ENCODE measurements around the gene SAMSN1. TPM values are rescaled to one million over a fixed set of nuclear protein-coding genes. Genes with fewer than 3 reads are reported as not detected.

The SAMSN1 gene
- total RNA-seq, 1 experiment from 2014 or later: 0.44 TPM

DNA sequence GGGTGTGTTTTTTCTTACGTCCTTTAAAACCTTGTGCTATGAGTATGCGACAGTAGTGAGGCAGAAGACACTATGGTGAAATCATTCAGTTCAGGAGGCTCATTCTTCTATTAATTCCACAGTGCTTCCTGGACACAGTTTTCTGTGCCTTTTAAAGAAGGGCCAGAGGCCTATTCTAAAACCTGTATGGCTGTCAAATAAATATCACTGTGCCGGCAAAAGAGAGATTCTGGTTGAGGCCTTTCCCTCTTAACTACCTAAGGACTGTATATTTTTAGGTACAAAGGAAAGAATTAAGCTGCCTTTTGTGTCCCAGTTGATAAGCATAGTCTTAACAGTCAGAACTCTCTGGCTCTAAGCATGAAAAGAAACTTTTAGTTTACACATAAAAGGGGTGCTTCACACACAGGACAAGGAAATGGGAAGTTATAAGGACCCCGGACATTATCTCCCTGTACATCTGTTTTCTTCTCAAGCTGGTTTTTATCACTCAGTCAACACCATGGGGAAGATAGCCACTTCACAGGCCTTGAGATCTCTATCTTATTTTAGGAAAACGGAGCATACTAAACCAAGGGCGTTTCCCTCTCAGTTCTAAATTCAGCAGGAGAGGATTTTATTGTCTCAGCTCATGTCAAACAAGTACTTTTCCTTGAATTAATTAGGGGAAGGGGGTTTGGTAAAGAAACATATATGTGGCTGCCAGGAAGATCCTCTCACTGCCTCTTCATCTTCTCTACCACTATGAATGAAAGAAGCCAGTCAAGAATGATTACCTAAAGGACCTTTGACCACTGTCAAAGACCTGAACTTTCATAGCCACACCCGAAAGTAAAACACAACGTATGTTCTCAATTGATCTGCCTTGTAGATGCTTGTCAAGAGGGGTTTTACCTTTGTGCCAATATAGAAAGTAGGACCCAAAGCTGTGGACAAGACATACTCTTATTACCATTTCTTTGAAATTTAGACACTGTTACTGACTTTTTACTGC lies 91.8 kb downstream of the SAMSN1 start:
- DNase-seq (ENCODE audit: low read depth, low spot score) (no peak), ATAC-seq (no peak)
- no TSS peak for BruUV-seq (replicated peaks)
- ChIA-PET CTCF (no interaction called here), POLR2A (no interaction called here)
- in situ Hi-C loops (cut with HindIII; ENCODE audit: low pct_unique_long_range_greater_than_20kb, low sequenced_read_pairs): no loop called here
- no peaks in the 10 kb centered on the region for H3K9me3 ChIP-seq (ENCODE audit: control insufficient read depth, insufficient read depth, low read depth, low read length)
- TF ChIP-seq TCF7L2 (IDR thresholded peaks at IDR 0.05; ENCODE audit: low read depth, low read length) (no peak), SIN3A (IDR thresholded peaks at IDR 0.05; ENCODE audit: borderline replicate concordance, insufficient read depth, low read depth, low read length) (no peak), POLR2AphosphoS5 (IDR thresholded peaks at IDR 0.05; ENCODE audit: low read depth, low read length) (no peak)
- TF ChIP-seq, protein P1, sequence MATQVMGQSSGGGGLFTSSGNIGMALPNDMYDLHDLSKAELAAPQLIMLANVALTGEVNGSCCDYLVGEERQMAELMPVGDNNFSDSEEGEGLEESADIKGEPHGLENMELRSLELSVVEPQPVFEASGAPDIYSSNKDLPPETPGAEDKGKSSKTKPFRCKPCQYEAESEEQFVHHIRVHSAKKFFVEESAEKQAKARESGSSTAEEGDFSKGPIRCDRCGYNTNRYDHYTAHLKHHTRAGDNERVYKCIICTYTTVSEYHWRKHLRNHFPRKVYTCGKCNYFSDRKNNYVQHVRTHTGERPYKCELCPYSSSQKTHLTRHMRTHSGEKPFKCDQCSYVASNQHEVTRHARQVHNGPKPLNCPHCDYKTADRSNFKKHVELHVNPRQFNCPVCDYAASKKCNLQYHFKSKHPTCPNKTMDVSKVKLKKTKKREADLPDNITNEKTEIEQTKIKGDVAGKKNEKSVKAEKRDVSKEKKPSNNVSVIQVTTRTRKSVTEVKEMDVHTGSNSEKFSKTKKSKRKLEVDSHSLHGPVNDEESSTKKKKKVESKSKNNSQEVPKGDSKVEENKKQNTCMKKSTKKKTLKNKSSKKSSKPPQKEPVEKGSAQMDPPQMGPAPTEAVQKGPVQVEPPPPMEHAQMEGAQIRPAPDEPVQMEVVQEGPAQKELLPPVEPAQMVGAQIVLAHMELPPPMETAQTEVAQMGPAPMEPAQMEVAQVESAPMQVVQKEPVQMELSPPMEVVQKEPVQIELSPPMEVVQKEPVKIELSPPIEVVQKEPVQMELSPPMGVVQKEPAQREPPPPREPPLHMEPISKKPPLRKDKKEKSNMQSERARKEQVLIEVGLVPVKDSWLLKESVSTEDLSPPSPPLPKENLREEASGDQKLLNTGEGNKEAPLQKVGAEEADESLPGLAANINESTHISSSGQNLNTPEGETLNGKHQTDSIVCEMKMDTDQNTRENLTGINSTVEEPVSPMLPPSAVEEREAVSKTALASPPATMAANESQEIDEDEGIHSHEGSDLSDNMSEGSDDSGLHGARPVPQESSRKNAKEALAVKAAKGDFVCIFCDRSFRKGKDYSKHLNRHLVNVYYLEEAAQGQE (IDR thresholded peaks at IDR 0.05; ENCODE audit: insufficient read depth in 1 of 2, low read depth in 2 of 2, low read length in 1 of 2): no peak
- TF ChIP-seq, protein P2, sequence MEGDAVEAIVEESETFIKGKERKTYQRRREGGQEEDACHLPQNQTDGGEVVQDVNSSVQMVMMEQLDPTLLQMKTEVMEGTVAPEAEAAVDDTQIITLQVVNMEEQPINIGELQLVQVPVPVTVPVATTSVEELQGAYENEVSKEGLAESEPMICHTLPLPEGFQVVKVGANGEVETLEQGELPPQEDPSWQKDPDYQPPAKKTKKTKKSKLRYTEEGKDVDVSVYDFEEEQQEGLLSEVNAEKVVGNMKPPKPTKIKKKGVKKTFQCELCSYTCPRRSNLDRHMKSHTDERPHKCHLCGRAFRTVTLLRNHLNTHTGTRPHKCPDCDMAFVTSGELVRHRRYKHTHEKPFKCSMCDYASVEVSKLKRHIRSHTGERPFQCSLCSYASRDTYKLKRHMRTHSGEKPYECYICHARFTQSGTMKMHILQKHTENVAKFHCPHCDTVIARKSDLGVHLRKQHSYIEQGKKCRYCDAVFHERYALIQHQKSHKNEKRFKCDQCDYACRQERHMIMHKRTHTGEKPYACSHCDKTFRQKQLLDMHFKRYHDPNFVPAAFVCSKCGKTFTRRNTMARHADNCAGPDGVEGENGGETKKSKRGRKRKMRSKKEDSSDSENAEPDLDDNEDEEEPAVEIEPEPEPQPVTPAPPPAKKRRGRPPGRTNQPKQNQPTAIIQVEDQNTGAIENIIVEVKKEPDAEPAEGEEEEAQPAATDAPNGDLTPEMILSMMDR (IDR thresholded peaks at IDR 0.05): no peak
- H3K4me3 ChIP-seq (ENCODE audit: low read depth in 2 of 2, low read length in 2 of 2): no peak overlapping the region
- no peak overlapping the region for H3K27ac ChIP-seq (ENCODE audit: low read length)
- no peaks in the 10 kb centered on the region for H3K4me1 ChIP-seq (ENCODE audit: control insufficient read depth, insufficient read depth, low read length)
- H3K36me3 ChIP-seq (ENCODE audit: control insufficient read depth, insufficient read depth, low read length): no peaks in the 10 kb centered on the region
- H3K27me3 ChIP-seq (ENCODE audit: control insufficient read depth, insufficient read depth, low read length): no peaks in the 10 kb centered on the region
- intact Hi-C loops (cut with micrococcal nuclease; ENCODE audit: unreplicated experiment): no loop called here

DNA sequence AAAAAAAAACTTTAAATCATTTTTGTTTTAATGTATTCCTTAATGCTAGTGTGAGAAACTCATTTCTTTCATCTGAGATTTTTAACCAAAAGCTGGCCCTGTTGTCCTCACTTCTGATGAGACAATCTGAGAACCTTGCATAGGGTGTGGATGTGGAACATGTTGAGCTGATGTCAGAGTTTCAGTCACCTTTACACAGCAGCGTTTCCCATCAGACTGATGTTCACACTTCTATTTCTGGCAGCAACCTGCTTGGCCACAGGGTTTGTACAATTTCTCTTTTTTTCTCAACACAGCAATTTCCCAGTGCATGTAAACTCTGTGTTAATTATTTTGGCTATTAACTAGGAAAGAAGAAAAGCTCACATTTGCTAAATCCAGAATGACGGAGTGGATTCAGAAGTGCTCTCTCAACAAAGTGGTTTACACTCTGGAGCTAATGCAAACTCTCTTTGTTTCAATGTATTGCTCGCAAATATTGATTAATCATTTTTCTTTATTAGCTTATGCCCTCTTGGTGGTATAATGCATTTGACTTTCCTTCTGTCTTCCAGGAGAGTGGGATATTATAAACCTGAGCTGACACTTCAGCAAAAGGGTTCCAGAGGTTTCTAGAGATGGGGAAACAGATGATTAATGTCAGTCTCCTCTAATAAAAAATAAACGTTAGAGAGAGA lies 92.6 kb downstream of the SAMSN1 start:
- TF ChIP-seq TCF7L2 (IDR thresholded peaks at IDR 0.05; ENCODE audit: low read depth, low read length): no peak
- TF ChIP-seq POLR2AphosphoS5 (IDR thresholded peaks at IDR 0.05; ENCODE audit: low read depth, low read length): no peak
- no peak for TF ChIP-seq SIN3A (IDR thresholded peaks at IDR 0.05; ENCODE audit: borderline replicate concordance, insufficient read depth, low read depth, low read length)
- TF ChIP-seq, protein P1 (IDR thresholded peaks at IDR 0.05; ENCODE audit: insufficient read depth in 1 of 2, low read depth in 2 of 2, low read length in 1 of 2): no peak
- TF ChIP-seq, protein P2 (IDR thresholded peaks at IDR 0.05): no peak
- ChIA-PET POLR2A (no interaction called here), CTCF (no interaction called here)
- H3K36me3 ChIP-seq (ENCODE audit: control insufficient read depth, insufficient read depth, low read length): no peaks in the 10 kb centered on the region
- H3K27me3 ChIP-seq (ENCODE audit: control insufficient read depth, insufficient read depth, low read length): no peaks in the 10 kb centered on the region
- H3K27ac ChIP-seq (ENCODE audit: low read length): no peak overlapping the region
- ATAC-seq (no peak), DNase-seq (ENCODE audit: low read depth, low spot score) (no peak)
- intact Hi-C loops (cut with micrococcal nuclease; ENCODE audit: unreplicated experiment) (no loop called here), in situ Hi-C loops (cut with HindIII; ENCODE audit: low pct_unique_long_range_greater_than_20kb, low sequenced_read_pairs) (no loop called here)
- H3K4me1 ChIP-seq (ENCODE audit: control insufficient read depth, insufficient read depth, low read length): no peaks in the 10 kb centered on the region
- no peak overlapping the region for H3K4me3 ChIP-seq (ENCODE audit: low read depth in 2 of 2, low read length in 2 of 2)
- no peaks in the 10 kb centered on the region for H3K9me3 ChIP-seq (ENCODE audit: control insufficient read depth, insufficient read depth, low read depth, low read length)
- BruUV-seq (replicated peaks): no TSS peak

All from Panc1 (cell line).